A549 (cell line): ENCODE data around the gene WDR20.

Experiments used
- CTCF ChIP-seq: fragments of >200 bp; sonication (Bioruptor Twin); formaldehyde crosslinking; IDR thresholded peaks from 3 replicates; pipeline ENCODE4 v1.5.1; 2016
- MAX ChIP-seq: IDR thresholded peaks from 2 replicates; pipeline ENCODE4 v1.6.1; 2012
- POLR2A ChIP-seq: IDR thresholded peaks from 2 replicates; pipeline ENCODE4 v1.6.1; 2012; ENCODE audit warnings: mild to moderate bottlenecking, low read length
- RAD21 ChIP-seq, 2 experiments: fragments of >200 bp in 1 of 2; sonication (Bioruptor Twin) in 1 of 2; formaldehyde crosslinking in 1 of 2; IDR thresholded peaks in 1 of 2; conservative IDR thresholded peaks in 1 of 2; 2 replicates in 1 of 2; 3 replicates in 1 of 2; pipeline ENCODE4 v1.6.1; 2012 to 2018; ENCODE audit warnings: inconsistent platforms in 1 of 2
- RARB ChIP-seq: fragments of 250-450 bp; sonication (Bioruptor Pico); IDR thresholded peaks from 2 replicates; pipeline ENCODE4 v1.8.0; 2021; ENCODE audit warnings: mild to moderate bottlenecking, moderate library complexity
- REST ChIP-seq: fragments of 200-600 bp; sonication (generic); IDR thresholded peaks from 2 replicates; pipeline ENCODE4 v1.6.1; 2016; ENCODE audit warnings: antibody characterized with exemption, mild to moderate bottlenecking, moderate library complexity
- ZNF302 ChIP-seq: fragments of 250-450 bp; sonication (Bioruptor Pico); IDR thresholded peaks from 2 replicates; pipeline ENCODE4 v1.9.0; 2021; ENCODE audit warnings: inconsistent platforms, mild to moderate bottlenecking, moderate library complexity

GRCh38 chr14:102207831-102208365, 68.2 kb downstream of the WDR20 start:
- TF ChIP-seq POLR2A (no peak), CTCF (no peak), REST (no peak), MAX (no peak), RAD21 (conservative IDR thresholded peaks at IDR 0.05 in 1 of 2, IDR thresholded peaks at IDR 0.05 in 1 of 2) (no peak), RARB (CRISPR knock-in tag) (no peak), ZNF302 (no peak)
